Activated naive CD4-positive, alpha-beta T cell treated with anti-CD3 and anti-CD28 coated beads, Interleukin-2, amount 50 U/mL, for 16 hours (primary cell): Measurements from ENCODE around the gene SIRPB2.
"Not testable (repeated sequence)": the region's sequence is repeated elsewhere in the genome, so short reads cannot be mapped to it uniquely, and the experiment has no call there.

ENCODE experiments used
- DNase-seq: peaks from one replicate; pipeline ENCODE4 v3.0.0-alpha.2; 2020

The SIRPB2 gene

GRCh38 chr20:1499528-1500420 is 8.6 kb upstream of the SIRPB2 start:
- DNase-seq: no peak

GRCh38 chr20:1497371-1497770 is 6.2 kb upstream of the SIRPB2 start:
- not testable (repeated sequence) for DNase-seq

GRCh38 chr20:1496930-1497329 is 5.7 kb upstream of the SIRPB2 start:
- no peak for DNase-seq

GRCh38 chr20:1494436-1494835 is 3.2 kb upstream of the SIRPB2 start:
- DNase-seq: no peak

DNA sequence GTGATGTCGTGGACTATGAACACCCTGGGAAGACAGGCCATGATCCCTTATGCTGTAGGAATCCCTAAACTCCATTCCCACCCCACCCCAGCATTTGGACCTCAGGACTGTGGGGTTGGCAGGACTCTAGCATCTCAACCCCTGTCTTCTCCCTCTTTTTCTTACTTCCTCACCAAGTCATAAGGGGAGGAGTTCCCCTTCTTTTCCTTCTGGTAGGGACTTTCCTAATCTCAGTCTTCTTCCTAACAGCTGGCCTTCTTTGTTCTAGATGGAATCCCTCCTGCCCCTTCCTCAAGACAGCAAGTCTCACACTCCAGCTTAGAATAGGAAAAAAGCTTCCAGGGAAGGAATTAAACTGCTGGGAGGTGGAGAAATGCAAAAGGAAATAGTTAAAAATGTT is 2.3 kb upstream of the SIRPB2 start:
- no peak for DNase-seq

DNA sequence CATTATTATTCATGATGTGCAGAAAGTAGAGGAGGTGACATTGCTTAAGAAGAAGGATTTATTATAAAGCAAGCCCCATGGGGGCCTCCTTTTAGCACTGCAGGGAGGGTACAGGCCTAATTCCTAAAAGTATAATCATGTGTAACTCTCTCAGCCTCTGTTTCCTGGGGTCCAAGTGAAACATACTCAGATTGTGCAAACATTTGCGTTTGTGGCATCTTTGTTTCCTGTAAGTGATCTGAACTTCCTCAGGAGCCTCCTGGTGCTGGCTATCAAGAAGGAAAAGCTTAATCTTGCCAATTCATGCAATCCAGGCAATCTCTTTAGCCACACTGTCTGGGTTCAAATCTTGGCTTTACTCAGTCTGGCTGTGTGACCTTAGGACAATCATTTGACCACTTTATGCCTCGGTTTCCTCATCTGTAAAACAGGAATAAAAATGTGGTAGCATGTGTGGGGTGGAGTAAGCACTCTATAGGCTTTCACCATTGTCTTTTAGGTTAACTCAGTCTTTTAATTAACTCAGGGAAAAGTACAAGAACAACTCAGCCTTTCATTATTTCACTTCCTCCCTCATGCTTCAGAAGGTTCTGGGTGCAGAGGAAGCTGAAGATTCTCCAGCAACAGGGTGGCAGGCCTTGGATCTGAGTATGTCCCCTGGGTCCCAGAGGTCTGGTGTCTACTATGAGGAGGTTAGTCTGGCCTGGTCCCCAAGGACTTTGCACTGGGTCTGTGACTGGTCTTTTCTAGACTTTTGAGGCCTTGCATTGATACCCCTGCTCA is 831 bp upstream of the SIRPB2 start:
- no peak for DNase-seq

GRCh38 chr20:1490643-1491195 is 501 bp downstream of the SIRPB2 start:
- no peak for DNase-seq

DNA sequence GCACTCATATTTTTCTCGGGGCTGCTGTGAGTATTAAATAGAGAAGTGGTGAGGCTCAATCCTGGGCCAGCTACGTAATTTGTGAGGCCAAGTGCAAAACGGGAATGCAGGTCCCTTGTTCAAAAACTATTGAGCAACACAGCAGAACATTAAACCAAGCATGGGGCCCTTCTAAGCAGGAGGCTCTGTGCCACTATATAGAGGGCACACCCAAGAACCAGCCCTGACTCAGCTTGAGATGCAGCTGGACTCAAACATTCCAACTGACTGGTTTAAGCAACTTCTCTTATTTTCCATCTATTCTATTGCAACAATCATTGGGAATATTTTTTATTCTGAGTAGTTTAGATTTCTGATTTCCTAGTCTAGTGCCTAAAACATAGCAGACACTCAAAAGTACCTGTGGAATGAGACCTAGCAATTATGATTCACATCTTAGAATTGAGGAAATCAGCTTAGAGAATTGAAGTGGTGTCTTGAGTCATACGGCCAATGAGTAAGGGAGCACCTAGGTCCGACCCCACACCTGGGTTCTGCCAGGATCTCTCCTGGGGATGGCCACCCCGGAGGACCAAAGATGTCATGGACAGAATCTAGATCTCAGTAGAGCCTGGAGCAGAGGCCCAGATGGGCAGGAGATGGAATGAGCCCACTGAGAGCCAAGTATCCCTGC is 1.3 kb downstream of the SIRPB2 start:
- no peak for DNase-seq

GRCh38 chr20:1489325-1489724 is 1.9 kb downstream of the SIRPB2 start:
- DNase-seq: no peak

GRCh38 chr20:1486566-1486965 is 4.7 kb downstream of the SIRPB2 start:
- no peak for DNase-seq

DNA sequence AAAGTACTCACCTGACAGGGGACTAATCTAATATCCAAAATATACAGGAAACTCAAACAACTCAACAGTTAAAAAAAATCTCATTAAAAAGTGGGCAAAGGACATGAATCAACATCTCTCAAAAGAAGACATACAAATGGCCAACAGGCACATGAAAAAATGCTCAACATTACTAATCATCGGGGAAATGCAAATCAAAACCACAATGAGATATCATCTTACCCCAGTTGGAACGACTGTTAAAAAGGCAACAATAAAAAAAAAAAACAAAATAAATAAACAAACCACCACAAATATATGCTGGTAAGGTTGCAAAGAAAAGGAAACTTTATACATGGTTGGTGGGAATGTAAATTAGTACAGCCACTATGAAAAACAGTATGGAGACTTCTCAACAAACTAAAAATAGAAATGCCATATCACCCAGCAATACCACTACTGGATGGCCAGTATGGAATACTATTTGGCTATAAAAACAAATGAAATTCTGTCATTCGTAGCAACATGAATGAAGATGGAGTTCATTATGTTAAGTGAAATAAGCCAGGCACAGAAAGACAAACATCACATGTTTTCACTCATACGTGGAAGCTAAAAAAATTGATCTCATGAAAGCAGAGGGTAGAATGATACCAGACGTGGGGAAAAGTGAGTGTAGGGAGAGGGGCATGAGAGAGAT is 6.6 kb downstream of the SIRPB2 start:
- no peak for DNase-seq

DNA sequence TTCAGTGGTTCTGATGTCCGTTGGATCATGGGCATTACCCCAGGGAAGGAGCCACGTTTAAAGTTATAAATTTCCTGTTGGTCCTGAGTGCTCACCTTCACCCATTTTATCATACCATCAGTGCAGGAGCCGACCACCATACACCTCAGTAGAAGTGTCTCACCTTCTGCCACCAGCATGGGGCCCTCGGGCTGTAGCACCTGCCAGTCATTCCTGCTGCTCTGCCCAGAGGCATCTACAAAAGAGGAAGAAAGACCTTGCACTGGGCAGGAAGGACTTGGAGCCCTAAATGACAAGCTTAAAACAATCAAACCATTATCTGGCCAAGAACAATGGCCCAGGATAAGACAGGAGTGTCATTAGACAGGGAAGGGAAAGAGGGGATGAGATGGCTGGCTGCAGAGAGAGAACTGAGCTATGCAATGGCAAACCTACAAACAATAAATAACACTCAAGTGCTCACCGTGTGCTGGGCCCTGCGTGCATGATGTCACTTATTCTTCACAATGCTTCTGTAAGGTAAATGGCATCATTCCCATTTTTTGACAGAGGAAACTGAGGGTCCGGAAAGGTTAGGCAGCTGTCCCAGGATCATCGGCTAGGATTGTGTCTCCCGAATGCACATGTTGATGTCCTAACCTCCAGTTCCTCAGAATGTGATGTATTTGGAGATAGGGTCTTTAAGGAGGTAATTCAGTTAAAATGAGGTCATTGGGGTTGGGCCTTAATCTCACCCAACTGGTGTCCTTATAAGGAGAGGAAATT is 11.2 kb downstream of the SIRPB2 start:
- no peak for DNase-seq

DNA sequence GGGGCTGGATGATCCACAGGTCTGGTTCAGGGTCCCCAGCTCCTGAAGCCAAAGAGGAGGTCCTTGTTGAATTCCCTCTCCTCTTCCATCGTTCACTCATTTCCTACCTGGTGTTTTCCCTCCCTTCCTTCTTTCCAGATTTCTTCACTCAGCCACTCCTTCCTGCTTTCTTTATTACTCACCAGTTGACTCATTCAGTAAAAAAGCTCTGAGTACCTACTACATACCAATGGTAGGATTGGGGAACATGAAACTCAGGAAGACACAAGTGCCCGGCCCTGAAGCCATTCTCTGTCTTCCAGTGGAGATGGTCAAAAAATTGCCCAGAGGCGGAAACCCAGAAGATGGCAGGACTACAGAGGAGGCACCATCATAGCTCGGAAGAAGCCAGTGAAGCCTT is 12.7 kb downstream of the SIRPB2 start:
- DNase-seq: no peak

DNA sequence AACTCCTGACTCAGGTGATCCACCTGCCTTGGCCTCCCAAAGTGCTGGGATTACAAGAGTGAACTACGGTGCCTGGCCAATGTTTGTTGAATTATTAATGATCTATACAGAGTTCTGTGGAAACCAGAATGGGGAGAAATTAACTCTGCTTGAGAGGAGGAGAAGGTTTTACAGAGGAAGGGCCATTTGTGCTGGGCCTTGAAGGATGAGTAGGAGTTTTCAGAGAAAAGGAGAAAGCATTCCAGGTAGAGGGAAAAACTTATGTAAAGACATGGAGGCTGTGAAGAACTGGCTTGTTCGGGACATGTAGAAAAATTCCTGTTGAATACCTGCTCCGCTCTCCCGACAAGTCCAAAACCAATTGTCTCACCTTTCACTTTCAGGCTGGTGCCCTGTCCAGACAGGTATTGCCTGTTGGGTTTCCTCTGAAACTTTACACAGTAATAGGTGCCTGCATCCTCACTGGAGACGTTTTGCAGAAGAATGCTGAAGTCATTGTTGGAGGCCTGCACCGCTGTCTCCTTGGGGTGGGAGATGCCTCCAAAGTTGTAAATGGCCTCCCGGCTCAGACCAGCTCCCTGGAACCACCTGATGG is 13.2 kb downstream of the SIRPB2 start:
- no peak for DNase-seq

DNA sequence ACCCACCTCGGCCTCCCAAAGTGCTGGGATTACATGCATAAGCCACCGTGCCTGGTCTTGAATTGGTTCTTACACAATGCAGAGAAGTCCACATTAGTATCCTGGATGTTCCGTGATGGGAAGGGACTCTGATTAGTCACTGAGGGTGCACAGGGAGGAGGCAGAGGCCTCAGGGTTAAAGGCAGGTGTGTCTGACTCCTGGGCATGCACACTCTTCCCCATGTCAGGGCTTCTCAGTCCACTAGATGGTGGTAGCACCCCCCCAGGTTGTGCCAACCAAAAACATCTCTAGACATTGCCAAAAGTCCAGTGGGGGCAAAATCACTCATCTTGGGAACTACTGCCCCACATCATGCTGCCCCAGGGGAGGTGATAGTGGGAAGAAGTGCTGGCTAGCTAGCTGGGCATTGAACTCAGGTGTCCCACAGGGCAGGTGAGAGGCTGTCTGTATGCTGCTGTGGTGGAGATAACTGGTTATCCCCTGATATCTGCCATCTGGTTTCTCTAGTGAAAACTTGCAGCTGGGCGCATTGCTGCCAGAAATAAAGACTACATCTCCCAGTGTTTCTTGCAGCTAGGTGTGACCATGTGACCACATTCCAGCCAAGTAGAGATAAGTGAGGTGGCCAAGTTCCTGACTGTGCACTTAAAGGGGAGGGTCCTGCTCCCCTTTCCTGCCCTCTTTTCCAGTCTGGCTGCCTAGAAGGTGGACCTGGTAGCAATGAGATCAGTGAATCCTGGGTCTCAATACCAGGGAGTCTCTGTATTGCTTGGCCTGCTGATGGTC is 16.2 kb downstream of the SIRPB2 start:
- DNase-seq: no peak

- DNase-seq: no peak
Measured at GRCh38 chr20:1474325-1474724, 16.9 kb downstream of the SIRPB2 start.

- no peak for DNase-seq
Measured at GRCh38 chr20:1473246-1474220, 17.7 kb downstream of the SIRPB2 start.

DNA sequence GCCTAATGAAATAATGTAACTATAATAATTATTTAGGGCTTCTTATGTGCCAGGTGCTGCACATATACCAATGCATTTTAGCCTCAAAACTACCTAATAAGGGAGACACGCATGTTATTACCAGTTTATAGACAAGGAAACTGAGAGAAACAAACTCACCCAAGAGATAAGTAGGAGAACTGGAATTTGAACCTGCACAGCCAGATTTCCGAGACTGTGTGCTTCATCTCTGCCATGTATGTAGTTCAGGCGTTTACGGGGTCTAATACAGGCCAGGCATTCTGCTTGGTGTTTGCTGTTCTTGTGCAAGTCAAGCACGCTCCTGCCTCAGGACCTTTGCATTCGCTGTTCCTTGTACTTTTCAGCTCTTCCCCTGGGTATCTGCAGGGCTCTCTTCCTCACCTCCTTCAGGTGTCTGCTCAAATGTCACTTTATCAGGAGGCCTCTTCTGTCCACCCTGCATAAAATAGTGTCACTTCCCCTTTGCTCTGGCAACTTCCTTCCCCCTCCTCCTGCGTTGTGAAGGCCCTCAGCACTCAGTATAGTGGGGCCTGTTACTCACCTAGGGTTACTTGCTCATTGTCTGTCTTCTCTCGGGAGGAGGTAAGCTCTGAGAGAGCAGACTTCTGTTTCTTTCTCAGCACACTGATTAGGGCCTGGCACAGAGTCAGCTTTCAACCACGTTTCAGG is 18.5 kb downstream of the SIRPB2 start:
- no peak for DNase-seq

- no peak for DNase-seq
Measured at GRCh38 chr20:1471242-1471641, 20.0 kb downstream of the SIRPB2 start.
